H1 (cell line): Measurements from ENCODE around the gene PECR. TPM values are rescaled to one million over a fixed set of nuclear protein-coding genes. Genes with fewer than 3 reads are reported as not detected.

Experiments
- CBX5 ChIP-seq: fragments of 300-800, 300-1000 bp; sonication (generic); IDR thresholded peaks from 2 replicates; pipeline ENCODE4 v1.7.1; 2016; ENCODE audit warnings: antibody characterized with exemption, low read length, low read depth
- POLR2A ChIP-seq, 2 experiments: IDR thresholded peaks; 1 replicate in 1 of 2; 2 replicates in 1 of 2; pipeline ENCODE4 v1.6.1; 2011; ENCODE audit warnings: low read depth in 2 of 2, low read length in 2 of 2, mild to moderate bottlenecking in 2 of 2; ENCODE audit errors: control extremely low read depth in 1 of 2
- SP1 ChIP-seq: IDR thresholded peaks from 2 replicates; pipeline ENCODE4 v1.6.1; 2011; ENCODE audit warnings: low read depth, low read length
- polyA plus RNA-seq, 7 experiments: library from polyadenylated mRNA; depleted of rRNA in 3 of 7; stranded (reverse) in 5 of 7; unstranded in 2 of 7; fragments of >200 nt in 5 of 7; fragments of 200-250 nt in 2 of 7; gene quantifications; 1 replicate in 5 of 7; 2 replicates in 1 of 7; 4 replicates in 1 of 7; pipeline versions ENCODE4 v1.2.1 to v1.2.3, GENCODE V29; 2011 to 2013; ENCODE audit warnings: missing spikeins in 2 of 7, mixed read lengths in 2 of 7
- total RNA-seq: library from RNA; stranded (reverse); fragmentation: NEBNext Ultra II Directional; extraction: Animal tissue kit (Norgen Biotek cat#: 25700); gene quantifications from 2 replicates; pipeline ENCODE4 v1.2.1, GENCODE V29; 2021

Gene PECR
- total and polyA plus RNA-seq, 2 of the 8 experiments (the other 6 are each of a cell fraction or from before 2014, with no cell fraction given) = 15.9 to 19.2 TPM

- TF ChIP-seq CBX5 (no peak), POLR2A (IDR thresholded peaks at IDR 0.05; ENCODE audit: control extremely low read depth in 1 of 2, low read depth in 2 of 2, low read length in 2 of 2) (no peak; a peak in 1 of 3 replicates), SP1 (no peak)
These were observed 36.9 kb upstream of the PECR start (continued) for GRCh38 chr2:216118474-216118873.
